Neural progenitor cell (in vitro differentiated cells): ENCODE data around the gene CNRIP1. TPM values are rescaled to one million over a fixed set of nuclear protein-coding genes. Genes with fewer than 3 reads are reported as not detected.

ENCODE experiments used
- DNase-seq: peaks from one replicate; pipeline ENCODE4 v3.0.0-alpha.2; 2016; ENCODE audit warnings: low spot score
- H2AFZ ChIP-seq: fragments of 200-600 bp; sonication (generic); replicated peaks from 2 replicates; pipeline ENCODE4 v1.6.1; 2016; ENCODE audit warnings: antibody characterized with exemption
- H3F3A ChIP-seq: fragments of 200-600 bp; sonication (generic); 2 replicates; pipeline ENCODE4 v1.6.1; 2016; ENCODE audit warnings: antibody characterized with exemption, low read depth
- H3K27ac ChIP-seq: fragments of 200-600 bp; sonication (generic); 2 replicates; pipeline ENCODE4 v1.5.1; 2016; ENCODE audit warnings: mild to moderate bottlenecking
- H3K27me3 ChIP-seq: fragments of 200-600 bp; sonication (generic); 2 replicates; pipeline ENCODE4 v1.6.1; 2016; ENCODE audit warnings: mild to moderate bottlenecking, moderate library complexity
- H3K36me3 ChIP-seq: fragments of 200-600 bp; sonication (generic); 2 replicates; pipeline ENCODE4 v1.5.1; 2016
- H3K4me1 ChIP-seq: fragments of 200-600 bp; sonication (generic); 2 replicates; pipeline ENCODE4 v1.6.1; 2016; ENCODE audit warnings: mixed run types
- H3K4me2 ChIP-seq: fragments of 200-600 bp; sonication (generic); 2 replicates; pipeline ENCODE4 v1.6.1; 2016
- H3K4me3 ChIP-seq: fragments of 200-600 bp; sonication (generic); 2 replicates; pipeline ENCODE4 v1.5.1; 2016
- H3K79me2 ChIP-seq: fragments of 200-600 bp; sonication (generic); 2 replicates; pipeline ENCODE4 v1.6.1; 2016; ENCODE audit warnings: low read depth
- H3K9ac ChIP-seq: fragments of 200-600 bp; sonication (generic); 2 replicates; pipeline ENCODE4 v1.6.1; 2016
- H3K9me3 ChIP-seq: fragments of 200-600 bp; sonication (generic); 2 replicates; pipeline ENCODE4 v1.5.1; 2016; ENCODE audit warnings: low read depth
- H4K20me1 ChIP-seq: fragments of 200-600 bp; sonication (generic); 2 replicates; pipeline ENCODE4 v1.6.1; 2016; ENCODE audit warnings: low read depth
- H3K27ac Mint-ChIP-seq: 3 replicates; pipeline ENCODE4 v1.8.0; 2021; ENCODE audit warnings: mixed read lengths
- H3K27me3 Mint-ChIP-seq: 2 replicates; pipeline ENCODE4 v1.8.0; 2022; ENCODE audit warnings: low read depth, mild to moderate bottlenecking, inconsistent platforms, moderate library complexity, mixed read lengths; ENCODE audit not compliant: insufficient read depth
- H3K36me3 Mint-ChIP-seq: 3 replicates; pipeline ENCODE4 v1.8.0; 2021; ENCODE audit warnings: mixed read lengths
- H3K4me1 Mint-ChIP-seq: 3 replicates; pipeline ENCODE4 v1.8.0; 2021; ENCODE audit warnings: mixed read lengths
- H3K4me3 Mint-ChIP-seq: 3 replicates; pipeline ENCODE4 v1.8.0; 2021; ENCODE audit warnings: mild to moderate bottlenecking, moderate library complexity, mixed read lengths
- H3K9me3 Mint-ChIP-seq: 3 replicates; pipeline ENCODE4 v1.8.0; 2020; ENCODE audit warnings: mixed read lengths
- CTCF ChIP-seq: fragments of 200-600 bp; sonication (generic); IDR thresholded peaks from 2 replicates; pipeline ENCODE4 v1.5.1; 2017; ENCODE audit warnings: antibody characterized with exemption, mild to moderate bottlenecking
- EZH2 ChIP-seq: fragments of 200-600 bp; sonication (generic); IDR thresholded peaks from 2 replicates; pipeline ENCODE4 v1.6.1; 2017; ENCODE audit warnings: antibody characterized with exemption, mild to moderate bottlenecking, moderate library complexity
- EZH2phosphoT487 ChIP-seq: fragments of 200-600 bp; sonication (generic); IDR thresholded peaks from 2 replicates; pipeline ENCODE4 v1.6.1; 2017; ENCODE audit warnings: antibody characterized with exemption
- total RNA-seq: library from RNA; depleted of rRNA; stranded (reverse); fragments of >200 nt; gene quantifications from 2 replicates; pipeline ENCODE4 v1.2.3, GENCODE V29; 2015; ENCODE audit warnings: low replicate concordance

The CNRIP1 gene
- total RNA-seq, 1 donor from 2014 or later: 5.0 TPM

GRCh38 chr2:68340226-68341061, 20.7 kb upstream of the CNRIP1 start:
- DNase-seq: no peak
- no peak overlapping the region for H3K27ac ChIP-seq
- H3K9me3 ChIP-seq: no peaks in the 10 kb centered on the region
- no peak for TF ChIP-seq CTCF
- no peak for TF ChIP-seq EZH2phosphoT487
- no peak for TF ChIP-seq EZH2
- Mint-ChIP-seq H3K36me3 (no peaks in the 10 kb centered on the region), H3K9me3 (no peaks in the 10 kb centered on the region), H3K27me3 (peaks cover 3% of the 10 kb centered on the region), H3K27ac (no peak overlapping the region), H3K4me3 (no peak overlapping the region), H3K4me1 (peaks cover 12% of the 10 kb centered on the region)
- H3F3A ChIP-seq: no peaks in the 10 kb centered on the region
- no peaks in the 10 kb centered on the region for H3K36me3 ChIP-seq
- H3K9ac ChIP-seq: no peak overlapping the region
- H2AFZ ChIP-seq: no peak overlapping the region
- H3K4me2 ChIP-seq: no peak overlapping the region
- no peaks in the 10 kb centered on the region for H3K27me3 ChIP-seq
- H4K20me1 ChIP-seq: no peaks in the 10 kb centered on the region
- no peaks in the 10 kb centered on the region for H3K79me2 ChIP-seq
- no peak overlapping the region for H3K4me3 ChIP-seq
- H3K4me1 ChIP-seq: no peaks in the 10 kb centered on the region

- no peak overlapping the region for H3K4me2 ChIP-seq
- H4K20me1 ChIP-seq: no peaks in the 10 kb centered on the region
- H3K36me3 ChIP-seq: no peaks in the 10 kb centered on the region
- no peaks in the 10 kb centered on the region for H3K9me3 Mint-ChIP-seq
- no peak overlapping the region for H3K4me3 ChIP-seq
- no peaks in the 10 kb centered on the region for H3K27me3 Mint-ChIP-seq
- H3K27ac Mint-ChIP-seq: no peak overlapping the region
- no peak overlapping the region for H3K4me3 Mint-ChIP-seq
- H3K27me3 ChIP-seq: no peaks in the 10 kb centered on the region
- peaks cover 11% of the 10 kb centered on the region for H3K4me1 Mint-ChIP-seq
- no peak overlapping the region for H2AFZ ChIP-seq
- TF ChIP-seq CTCF (no peak), EZH2 (no peak), EZH2phosphoT487 (no peak)
- no peaks in the 10 kb centered on the region for H3K36me3 Mint-ChIP-seq
- no peaks in the 10 kb centered on the region for H3K9me3 ChIP-seq
- no peak overlapping the region for H3K27ac ChIP-seq
- no peak overlapping the region for H3K9ac ChIP-seq
- no peak for DNase-seq
- H3K79me2 ChIP-seq: no peaks in the 10 kb centered on the region
- H3K4me1 ChIP-seq: no peaks in the 10 kb centered on the region
- H3F3A ChIP-seq: no peaks in the 10 kb centered on the region
These were observed 16.4 kb upstream of the CNRIP1 start for GRCh38 chr2:68336192-68336591.

GRCh38 chr2:68333931-68334330, 14.2 kb upstream of the CNRIP1 start:
- no peak overlapping the region for H3K4me3 Mint-ChIP-seq
- peaks cover 3% of the 10 kb centered on the region for H3K27me3 Mint-ChIP-seq
- H3K4me1 ChIP-seq: no peaks in the 10 kb centered on the region
- no peak overlapping the region for H3K27ac ChIP-seq
- H4K20me1 ChIP-seq: no peaks in the 10 kb centered on the region
- H3K9ac ChIP-seq: no peak overlapping the region
- no peak overlapping the region for H3K4me2 ChIP-seq
- TF ChIP-seq EZH2 (no peak), CTCF (no peak), EZH2phosphoT487 (no peak)
- no peaks in the 10 kb centered on the region for H3K79me2 ChIP-seq
- H3K36me3 Mint-ChIP-seq: no peaks in the 10 kb centered on the region
- DNase-seq: no peak
- no peaks in the 10 kb centered on the region for H3K9me3 Mint-ChIP-seq
- H3K4me3 ChIP-seq: no peak overlapping the region
- H3K27me3 ChIP-seq: no peaks in the 10 kb centered on the region
- H3F3A ChIP-seq: no peaks in the 10 kb centered on the region
- no peak overlapping the region for H2AFZ ChIP-seq
- H3K4me1 Mint-ChIP-seq: no peaks in the 10 kb centered on the region
- H3K27ac Mint-ChIP-seq: no peak overlapping the region
- no peaks in the 10 kb centered on the region for H3K9me3 ChIP-seq
- H3K36me3 ChIP-seq: no peaks in the 10 kb centered on the region
